NCI-H524 (cell line): ENCODE data around the gene WDR72.
"Not testable (repeated sequence)": the region's sequence is repeated elsewhere in the genome, so short reads cannot be mapped to it uniquely, and the experiment has no call there.

ENCODE experiments used
- DNase-seq, 2 experiments: peaks; one replicate each; lab custom pipeline; 2025; lab: John Stamatoyannopoulos, UW

WDR72 gene

DNA sequence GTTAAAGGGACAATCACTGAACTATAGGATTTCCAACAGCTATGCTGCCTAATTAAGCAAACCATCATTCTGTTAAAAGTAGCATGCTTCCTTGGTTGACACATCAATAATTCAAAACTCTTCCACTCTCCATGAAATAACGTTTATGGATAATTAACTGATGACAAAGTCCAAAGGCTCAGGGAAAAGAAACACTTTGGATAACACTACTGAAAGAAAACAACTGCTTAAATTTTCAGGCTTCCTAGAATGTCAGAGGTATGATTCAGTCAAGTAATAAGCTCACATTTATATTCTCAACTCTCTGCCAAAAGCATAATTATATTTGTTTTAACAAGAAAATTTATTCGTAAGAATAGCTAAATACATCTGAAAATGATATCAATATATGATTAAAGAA is 49.6 kb downstream of the WDR72 start:
- DNase-seq = no peak

- DNase-seq = no peak
Observed at GRCh38 chr15:53695365-53695764, 64.1 kb downstream of the WDR72 start.

- no peak for DNase-seq
Observed at GRCh38 chr15:53694476-53694874, 65.0 kb downstream of the WDR72 start.

GRCh38 chr15:53693729-53694475 is 65.6 kb downstream of the WDR72 start:
- DNase-seq = peak in 1 of 2 experiments; percentile 25

- DNase-seq = not testable (repeated sequence)
Observed at GRCh38 chr15:53684162-53684561, 75.3 kb downstream of the WDR72 start.

DNA sequence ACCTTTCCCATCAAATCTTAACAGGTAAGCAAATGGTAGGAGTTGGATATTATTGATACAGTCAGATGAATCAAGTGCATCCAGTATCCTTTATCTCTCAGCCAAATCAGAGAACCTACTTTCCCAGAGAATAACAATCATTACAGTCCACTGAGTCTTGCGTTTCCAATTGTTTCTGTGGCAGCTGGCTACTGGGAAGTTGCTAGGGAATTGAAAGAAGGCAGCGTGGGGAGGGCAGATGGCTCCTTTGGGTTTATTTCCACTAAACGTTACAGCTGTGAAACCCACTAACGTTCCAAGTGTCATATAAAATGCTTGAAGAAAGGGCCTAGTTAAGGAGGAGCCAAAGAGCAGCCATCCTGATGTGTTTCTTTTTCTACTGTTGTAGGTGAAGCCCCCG is 78.4 kb downstream of the WDR72 start:
- DNase-seq = peak; percentile 8 to 84

GRCh38 chr15:53675832-53676231 is 83.6 kb downstream of the WDR72 start:
- DNase-seq = no peak

- DNase-seq = peak in 1 of 2 experiments; percentile 24
Observed at GRCh38 chr15:53671545-53671944, 87.9 kb downstream of the WDR72 start.

- peak; percentile 79 to 94 for DNase-seq
Observed at GRCh38 chr15:53670701-53671100, 88.8 kb downstream of the WDR72 start.

DNA sequence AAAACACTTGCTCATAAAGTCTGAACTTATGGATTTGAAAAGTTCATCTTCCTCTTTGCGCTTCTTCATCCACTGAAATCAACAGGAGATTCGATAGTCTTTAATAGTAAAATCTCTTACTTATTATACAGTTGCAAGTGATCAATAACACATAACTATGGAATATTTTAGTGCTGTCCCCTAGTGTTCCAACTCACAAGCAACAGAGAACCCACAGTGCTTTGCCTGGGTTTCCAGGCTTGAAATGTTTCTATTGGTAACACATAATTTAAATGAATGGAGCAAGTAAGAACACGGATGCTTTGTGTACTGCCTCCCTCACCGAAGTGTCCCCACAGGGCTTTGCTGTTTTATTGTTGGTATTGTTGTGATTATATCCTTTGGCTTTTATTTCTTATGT is 93.5 kb downstream of the WDR72 start:
- peak in 1 of 2 experiments; percentile 36 for DNase-seq

DNA sequence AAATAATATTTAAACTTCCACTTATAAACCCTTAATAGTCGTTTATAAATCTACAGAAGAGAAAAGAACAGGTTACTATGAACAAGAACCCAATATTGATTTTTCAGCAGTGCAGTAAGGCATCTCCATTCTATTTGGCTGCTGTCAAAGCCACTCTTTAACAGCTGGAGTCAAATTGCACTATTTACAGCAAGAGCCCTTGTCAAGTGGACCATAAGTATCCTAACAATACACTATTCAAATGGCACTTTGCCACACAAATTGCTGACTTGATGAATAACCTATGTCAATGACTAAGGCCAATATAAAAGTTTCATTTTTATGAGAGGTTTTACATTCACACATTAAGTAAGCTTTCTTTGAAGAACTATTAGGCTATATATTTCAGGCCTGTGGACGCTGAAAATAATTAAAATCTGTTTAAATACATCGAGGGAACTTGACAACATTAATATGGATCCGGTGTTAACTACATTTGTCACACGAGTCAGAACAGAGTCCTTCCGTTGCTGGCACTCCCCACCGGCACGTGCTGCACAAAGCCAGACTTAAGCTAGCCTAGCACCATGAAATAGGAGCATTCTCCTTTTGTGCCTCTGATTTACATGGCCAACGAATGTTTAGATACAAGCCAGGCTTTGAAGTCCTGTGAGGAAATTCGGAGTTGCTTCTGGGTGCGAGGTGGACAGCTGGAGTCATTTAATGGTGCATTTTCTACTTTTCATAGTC is 100.5 kb downstream of the WDR72 start:
- peak; percentile 81 to 94 for DNase-seq

DNA sequence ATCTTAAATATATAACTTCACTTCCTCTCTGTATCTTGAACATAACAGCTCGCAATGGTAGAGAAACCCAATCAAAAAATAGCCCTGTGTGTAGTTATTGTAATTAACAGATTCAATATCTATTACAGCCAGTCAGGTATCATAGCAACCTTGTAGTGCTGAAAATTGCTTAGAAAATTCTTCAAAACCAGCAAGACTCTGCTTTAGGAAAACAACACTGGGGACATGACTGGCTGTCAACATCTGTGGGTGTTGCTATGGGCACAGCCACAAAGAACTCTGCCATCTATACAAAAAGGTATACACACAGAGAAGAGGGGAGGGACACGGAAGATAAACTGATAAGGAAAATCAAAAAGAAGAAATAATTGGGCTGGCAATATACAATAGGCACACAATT is 101.2 kb downstream of the WDR72 start:
- no peak for DNase-seq

GRCh38 chr15:53648934-53649333 is 110.5 kb downstream of the WDR72 start:
- DNase-seq = no peak

DNA sequence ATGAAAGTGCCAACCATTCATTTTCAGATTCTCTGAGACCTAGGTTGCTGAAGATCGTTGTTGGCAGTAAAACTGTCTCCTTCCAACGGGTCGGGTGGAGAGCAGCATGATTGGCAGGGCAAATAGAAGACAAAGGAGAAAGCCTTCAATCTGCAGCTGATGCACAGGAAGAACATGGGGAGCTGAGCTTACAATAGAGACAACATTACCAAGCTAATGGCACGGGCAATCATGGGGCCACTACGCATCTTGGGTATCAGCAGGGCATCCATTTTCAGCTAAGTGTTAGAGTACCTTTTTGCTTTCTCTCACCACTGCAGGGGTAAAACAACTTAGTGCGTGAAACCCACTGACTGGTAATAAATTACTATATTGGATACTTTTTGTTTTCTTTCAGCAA is 114.8 kb downstream of the WDR72 start:
- DNase-seq = no peak

GRCh38 chr15:53634517-53635106 is 124.9 kb downstream of the WDR72 start:
- no peak for DNase-seq

DNA sequence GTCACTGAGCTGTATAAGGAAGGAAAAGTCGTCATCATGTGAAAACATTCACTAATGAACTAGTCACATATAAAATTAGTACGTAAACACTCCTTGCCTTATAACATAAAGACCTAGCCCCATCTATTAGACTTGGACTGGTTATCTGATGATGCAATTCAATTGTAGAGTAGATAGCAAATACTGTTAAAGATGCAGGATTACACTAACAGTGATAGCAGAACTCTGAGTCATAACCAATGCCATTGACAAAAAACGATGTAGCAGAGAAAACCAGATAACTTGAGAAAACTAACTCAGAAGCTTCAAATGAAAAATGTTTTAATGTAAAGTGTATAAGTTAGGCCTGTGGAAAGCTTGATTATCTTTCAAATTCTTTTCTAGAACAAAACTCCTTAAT is 132.2 kb downstream of the WDR72 start:
- no peak for DNase-seq

DNA sequence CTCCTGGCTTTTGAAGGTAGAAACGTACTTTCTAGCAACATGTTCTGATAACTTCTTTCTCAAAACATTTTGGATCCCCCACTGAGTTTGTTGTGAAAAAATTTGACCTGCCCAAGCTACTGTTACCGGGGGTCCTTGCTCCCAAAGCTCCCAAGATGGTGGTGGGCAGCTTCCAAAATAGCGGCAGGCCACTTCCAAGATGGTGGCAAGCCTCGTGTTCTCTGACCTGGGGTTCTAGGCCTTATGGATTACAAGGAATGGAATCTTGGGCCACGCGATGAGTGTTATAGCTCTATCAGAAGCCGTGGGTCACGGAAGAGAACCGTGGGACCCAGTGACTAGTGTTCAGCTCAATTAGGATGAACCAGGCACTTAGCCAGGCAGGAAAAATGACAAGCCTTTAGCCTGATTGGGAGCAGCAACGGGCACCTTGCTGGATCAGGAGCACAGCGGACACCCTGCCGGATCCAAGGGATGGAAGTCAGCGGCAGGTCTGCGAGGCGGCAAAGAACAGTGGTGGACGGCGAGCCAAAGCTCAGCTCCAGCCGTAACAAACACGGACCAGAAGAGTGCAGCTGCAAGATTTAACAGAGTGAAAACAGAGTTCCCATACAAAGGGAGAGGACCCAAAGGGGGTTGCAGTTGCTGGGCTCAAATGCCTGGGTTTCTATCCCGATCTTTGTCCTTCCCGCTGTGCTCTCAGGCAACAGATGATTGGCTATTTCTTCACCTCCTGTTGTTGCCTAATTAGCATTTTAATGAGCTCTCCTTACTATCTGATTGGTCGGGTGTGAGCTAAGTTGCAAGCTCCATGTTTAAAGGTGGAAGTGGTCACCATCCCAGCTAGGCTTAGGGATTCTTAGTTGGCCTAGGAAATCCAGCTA is 133.3 kb downstream of the WDR72 start:
- no peak for DNase-seq

DNA sequence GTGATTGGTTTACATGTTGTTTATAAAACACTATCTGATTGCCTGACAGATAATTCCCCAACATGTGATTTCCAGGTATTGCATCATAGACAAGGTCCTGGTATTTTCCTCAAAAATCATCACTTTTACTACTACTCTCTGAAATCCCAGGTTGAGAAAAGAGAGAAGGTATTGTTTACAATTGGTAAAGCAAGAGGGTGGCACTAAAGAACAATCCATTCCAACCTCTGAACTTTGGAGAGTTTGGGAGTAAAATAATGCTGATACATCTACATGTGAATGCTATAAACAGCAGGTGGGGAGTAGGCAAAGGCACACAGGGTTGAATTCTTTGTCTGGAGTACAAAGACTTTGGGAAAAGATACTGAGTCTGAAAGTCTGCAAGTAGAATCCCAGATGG is 134.2 kb downstream of the WDR72 start:
- no peak for DNase-seq

- peak; percentile 68 to 93 for DNase-seq
Observed at GRCh38 chr15:53618461-53618860, 141.0 kb downstream of the WDR72 start.

DNA sequence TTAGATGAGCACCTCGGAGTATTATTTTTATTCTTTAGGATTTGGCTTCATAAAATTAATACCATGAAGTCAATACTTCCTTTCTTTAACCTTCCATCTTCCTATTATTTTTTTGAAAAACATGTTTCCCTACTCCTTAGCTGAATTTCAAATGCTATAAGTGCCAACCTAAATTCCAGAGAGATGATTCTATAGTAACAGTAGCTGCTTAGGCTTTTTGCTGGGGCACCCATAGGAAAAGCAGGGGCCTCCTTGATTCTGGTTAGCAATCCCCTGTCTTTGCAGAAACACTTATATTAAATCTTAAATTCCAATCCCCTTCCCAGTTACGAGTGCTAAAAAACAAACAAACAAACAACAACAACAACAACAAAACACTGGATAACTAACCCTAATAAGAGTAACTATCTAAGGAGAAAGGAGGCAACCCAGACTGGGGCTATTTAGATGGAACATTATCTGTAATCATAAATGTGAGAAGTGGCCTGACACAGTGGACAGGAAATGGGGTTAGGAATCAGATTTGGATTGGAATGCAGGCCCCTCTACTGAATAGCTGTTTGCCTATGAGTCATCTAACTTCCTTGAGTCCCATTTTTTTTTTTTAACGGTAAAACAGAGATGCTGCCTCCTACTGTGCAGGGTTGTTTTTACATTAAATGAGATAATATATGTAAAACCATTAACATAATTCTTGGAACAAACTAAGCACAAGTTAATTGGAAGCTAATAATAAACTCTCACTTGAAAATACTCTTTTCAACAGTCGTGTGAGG is 148.1 kb downstream of the WDR72 start:
- DNase-seq = no peak

DNA sequence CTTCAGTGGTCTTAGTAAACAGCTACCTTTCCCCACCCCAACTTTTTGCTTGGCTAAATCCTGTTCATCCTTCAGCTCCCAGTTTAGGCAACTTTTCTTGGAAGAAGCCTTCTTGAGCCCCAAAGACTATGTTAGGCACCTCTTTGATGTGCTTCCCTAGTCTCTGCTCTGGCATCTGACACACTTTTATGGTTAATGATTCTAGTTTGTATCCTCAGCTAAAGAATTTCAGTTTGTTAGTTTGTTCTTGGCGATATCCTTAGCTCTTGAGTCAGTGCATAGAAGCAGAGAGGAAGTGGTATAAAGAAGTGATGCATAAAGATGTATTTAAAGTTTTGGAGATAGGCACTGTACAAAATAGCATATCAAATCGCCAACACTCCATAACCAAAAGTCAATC is 168.4 kb downstream of the WDR72 start:
- DNase-seq = no peak
